ENCODE results near the gene PPP4R4. TPM values are rescaled to one million over a fixed set of nuclear protein-coding genes. Genes with fewer than 3 reads are reported as not detected.
"Not testable (repeated sequence)": the region's sequence is repeated elsewhere in the genome, so short reads cannot be mapped to it uniquely, and the experiment has no call there.

Gene PPP4R4
- total RNA-seq, 1 experiment from 2014 or later: 4.9 TPM

GRCh38 chr14:94139421-94139820 is 34.7 kb upstream of the PPP4R4 start:
- DNase-seq (ENCODE audit: low read depth, low spot score): no peak
- in situ Hi-C loops (cut with HindIII; ENCODE audit: low pct_unique_long_range_greater_than_20kb, low sequenced_read_pairs): no loop called here

DNA sequence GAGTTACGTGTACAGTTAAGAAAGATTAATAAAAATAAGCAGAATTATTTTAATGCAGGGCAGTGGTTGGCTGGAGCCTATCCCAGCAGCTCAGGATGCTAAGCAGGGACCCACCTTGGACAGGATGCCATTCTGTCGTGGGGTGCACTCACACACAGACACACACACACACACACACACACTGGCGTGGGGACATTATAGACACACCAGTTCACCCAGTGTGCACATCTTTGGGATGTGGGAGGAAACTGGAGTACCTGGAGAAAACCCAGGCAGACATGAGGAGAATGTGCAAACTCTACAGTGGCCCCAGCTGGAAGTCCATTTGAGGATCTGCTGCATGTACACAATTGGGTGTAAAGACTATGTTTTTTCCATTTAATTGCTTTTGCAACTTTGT is 31.9 kb upstream of the PPP4R4 start:
- in situ Hi-C loops (cut with HindIII; ENCODE audit: low pct_unique_long_range_greater_than_20kb, low sequenced_read_pairs): no loop called here
- DNase-seq (ENCODE audit: low read depth, low spot score): no peak

GRCh38 chr14:94142836-94143235 is 31.3 kb upstream of the PPP4R4 start:
- in situ Hi-C loops (cut with HindIII; ENCODE audit: low pct_unique_long_range_greater_than_20kb, low sequenced_read_pairs): no loop called here
- DNase-seq (ENCODE audit: low read depth, low spot score): no peak

DNA sequence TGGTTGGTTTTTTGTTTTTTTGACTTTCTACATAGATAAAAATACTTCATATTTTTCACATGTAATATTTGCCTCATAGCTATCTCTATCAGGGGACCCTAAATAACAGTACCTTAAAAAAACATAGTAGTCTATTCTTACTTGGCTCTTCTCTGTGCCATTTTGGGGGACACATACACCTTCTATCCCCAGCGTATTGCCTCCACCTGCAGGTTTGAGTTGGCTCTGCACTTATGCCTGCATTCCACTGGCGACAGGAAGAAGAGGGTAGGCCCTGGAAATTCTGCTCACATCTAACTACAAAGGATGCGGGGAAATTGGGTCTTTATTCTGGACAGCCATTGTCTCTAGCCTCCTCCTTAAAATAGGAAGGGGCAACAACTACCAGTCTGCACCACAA is 30.9 kb upstream of the PPP4R4 start:
- peak; percentile 37 for DNase-seq (ENCODE audit: low read depth, low spot score)
- in situ Hi-C loops (cut with HindIII; ENCODE audit: low pct_unique_long_range_greater_than_20kb, low sequenced_read_pairs): no loop called here

DNA sequence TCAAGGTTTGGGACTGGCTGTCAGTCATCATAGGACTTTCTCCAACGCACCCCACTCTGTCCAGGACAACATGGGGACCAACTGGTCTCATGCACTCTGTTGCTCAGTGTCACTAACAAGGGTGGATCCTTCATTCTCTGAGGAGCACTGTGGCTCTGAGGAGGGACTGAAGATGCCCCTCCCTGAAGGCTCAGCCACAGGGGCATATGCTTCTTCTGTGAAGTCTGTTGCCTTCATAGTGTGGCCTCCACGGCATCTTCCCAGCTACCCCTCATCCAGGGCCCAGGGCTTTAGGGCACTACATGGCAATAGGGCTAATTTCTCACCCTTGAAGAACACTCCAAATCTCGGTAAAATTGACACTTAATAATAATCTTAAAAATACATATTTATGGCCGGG is 30.4 kb upstream of the PPP4R4 start:
- in situ Hi-C loops (cut with HindIII; ENCODE audit: low pct_unique_long_range_greater_than_20kb, low sequenced_read_pairs): no loop called here
- DNase-seq (ENCODE audit: low read depth, low spot score): no peak

DNA sequence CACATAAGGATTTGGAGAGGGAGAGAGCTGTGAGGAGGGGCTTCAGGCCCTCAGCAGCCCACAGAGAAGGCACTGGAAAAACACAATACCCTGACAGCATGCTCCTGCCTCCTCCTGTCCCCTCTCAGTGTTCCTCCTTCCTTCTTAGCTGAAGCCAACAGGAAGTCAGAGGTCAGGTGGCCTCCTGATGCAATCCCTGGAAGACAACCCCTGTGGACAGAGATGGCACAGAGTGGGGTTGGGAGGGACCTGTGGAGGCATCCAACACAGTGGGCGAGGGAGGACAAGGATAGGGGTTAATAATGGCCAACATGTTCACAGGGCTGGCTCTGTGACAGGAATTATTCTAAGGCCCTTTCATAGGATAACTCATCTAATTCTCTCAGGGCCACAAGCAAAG is 29.4 kb upstream of the PPP4R4 start:
- in situ Hi-C loops (cut with HindIII; ENCODE audit: low pct_unique_long_range_greater_than_20kb, low sequenced_read_pairs): no loop called here

DNA sequence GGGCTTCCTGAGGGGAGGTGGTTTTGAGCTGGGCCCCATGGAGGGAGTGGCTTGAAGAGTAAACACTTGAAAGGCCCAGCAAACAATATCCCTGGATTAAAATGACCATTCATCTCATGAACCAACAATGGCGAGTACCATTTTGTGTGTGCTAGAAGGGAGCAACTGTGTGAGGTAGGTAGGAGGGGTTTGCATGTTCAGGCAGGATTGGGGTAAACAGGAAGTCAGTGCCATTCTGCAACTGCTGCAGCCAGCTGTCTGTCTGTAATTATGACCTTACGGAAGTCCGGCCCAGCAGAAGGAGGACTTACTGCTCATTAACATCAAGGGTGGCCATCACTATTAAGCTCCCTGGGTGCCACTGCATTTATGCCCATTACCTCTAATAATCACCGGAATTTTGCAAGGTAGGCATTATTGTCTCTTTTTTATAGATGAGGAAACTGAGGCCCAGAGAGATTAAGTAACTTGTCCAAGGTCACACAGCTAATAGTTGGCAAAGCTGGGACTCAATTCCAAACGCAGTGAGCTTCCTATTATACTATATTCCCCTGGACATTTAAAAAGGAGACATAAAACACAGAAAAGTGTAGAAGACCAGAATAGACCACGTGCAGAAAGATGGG is 28.1 kb upstream of the PPP4R4 start:
- DNase-seq (ENCODE audit: low read depth, low spot score): no peak
- in situ Hi-C loops (cut with HindIII; ENCODE audit: low pct_unique_long_range_greater_than_20kb, low sequenced_read_pairs): no loop called here

More for the DNA sequence above, 29.4 kb upstream of the PPP4R4 start:
- DNase-seq (ENCODE audit: low read depth, low spot score): peak; percentile 38

- no peak for DNase-seq (ENCODE audit: low read depth, low spot score)
- in situ Hi-C loops (cut with HindIII; ENCODE audit: low pct_unique_long_range_greater_than_20kb, low sequenced_read_pairs): no loop called here
Observed at GRCh38 chr14:94152676-94153075, 21.4 kb upstream of the PPP4R4 start.

DNA sequence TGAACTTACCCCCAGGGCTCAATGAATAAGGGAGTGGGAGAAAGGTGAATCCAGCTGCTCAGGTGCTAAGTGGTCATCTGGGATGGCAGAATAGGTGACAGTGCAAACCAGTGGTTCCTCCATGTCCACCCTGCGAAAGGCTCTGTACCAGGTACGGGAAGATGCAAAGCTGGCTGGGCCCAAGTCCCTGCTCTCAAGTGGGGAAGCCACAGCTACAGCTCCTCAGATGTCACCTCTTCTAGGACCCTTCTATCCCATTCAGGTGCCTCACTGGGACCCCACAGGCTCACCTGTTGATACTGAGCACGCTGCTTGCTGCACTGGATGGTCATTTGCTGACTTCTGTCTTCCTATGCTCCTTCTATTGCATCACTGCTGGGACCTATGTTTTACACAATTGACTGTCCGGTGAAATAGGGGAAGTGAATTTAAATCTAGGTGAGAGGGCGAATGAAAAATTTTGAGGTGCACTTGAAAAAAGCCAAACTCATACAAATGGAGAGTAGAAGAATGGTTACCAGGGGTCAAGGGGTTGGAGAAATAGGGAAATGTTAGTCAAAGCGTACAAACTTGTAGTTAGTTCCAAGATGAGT is 20.3 kb upstream of the PPP4R4 start:
- in situ Hi-C loops (cut with HindIII; ENCODE audit: low pct_unique_long_range_greater_than_20kb, low sequenced_read_pairs): no loop called here
- no peak for DNase-seq (ENCODE audit: low read depth, low spot score)

- DNase-seq (ENCODE audit: low read depth, low spot score); in situ Hi-C loops (cut with HindIII; ENCODE audit: low pct_unique_long_range_greater_than_20kb, low sequenced_read_pairs): not testable (repeated sequence)
Observed at GRCh38 chr14:94156143-94156542, 18.0 kb upstream of the PPP4R4 start.

GRCh38 chr14:94157197-94157596 is 16.9 kb upstream of the PPP4R4 start:
- no peak for DNase-seq (ENCODE audit: low read depth, low spot score)
- in situ Hi-C loops (cut with HindIII; ENCODE audit: low pct_unique_long_range_greater_than_20kb, low sequenced_read_pairs): no loop called here

- in situ Hi-C loops (cut with HindIII; ENCODE audit: low pct_unique_long_range_greater_than_20kb, low sequenced_read_pairs): no loop called here
- no peak for DNase-seq (ENCODE audit: low read depth, low spot score)
Observed at GRCh38 chr14:94158239-94158883, 15.8 kb upstream of the PPP4R4 start.

DNA sequence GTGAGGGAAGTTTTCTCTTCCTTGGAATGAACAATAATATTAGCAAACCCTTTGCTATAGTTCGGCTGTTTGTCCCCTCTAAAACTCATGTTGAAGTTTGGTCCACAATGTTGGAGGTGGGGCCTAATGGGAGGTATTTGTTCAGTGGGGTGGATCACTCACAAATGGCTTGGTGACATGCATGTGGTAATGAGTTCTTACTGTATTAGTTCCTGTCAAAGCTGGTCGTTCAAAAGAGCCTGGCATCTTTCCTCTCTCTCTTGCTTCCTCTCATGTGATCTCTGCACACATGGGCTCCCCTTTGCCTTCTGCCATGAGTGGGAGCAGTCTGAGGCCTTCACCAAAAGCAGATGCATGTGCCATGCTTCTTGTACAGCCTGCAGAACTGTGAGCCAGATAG is 13.1 kb upstream of the PPP4R4 start:
- in situ Hi-C loops (cut with HindIII; ENCODE audit: low pct_unique_long_range_greater_than_20kb, low sequenced_read_pairs): no loop called here
- DNase-seq (ENCODE audit: low read depth, low spot score): no peak

- in situ Hi-C loops (cut with HindIII; ENCODE audit: low pct_unique_long_range_greater_than_20kb, low sequenced_read_pairs): no loop called here
- DNase-seq (ENCODE audit: low read depth, low spot score): no peak
Observed at GRCh38 chr14:94161981-94162380, 12.1 kb upstream of the PPP4R4 start.

DNA sequence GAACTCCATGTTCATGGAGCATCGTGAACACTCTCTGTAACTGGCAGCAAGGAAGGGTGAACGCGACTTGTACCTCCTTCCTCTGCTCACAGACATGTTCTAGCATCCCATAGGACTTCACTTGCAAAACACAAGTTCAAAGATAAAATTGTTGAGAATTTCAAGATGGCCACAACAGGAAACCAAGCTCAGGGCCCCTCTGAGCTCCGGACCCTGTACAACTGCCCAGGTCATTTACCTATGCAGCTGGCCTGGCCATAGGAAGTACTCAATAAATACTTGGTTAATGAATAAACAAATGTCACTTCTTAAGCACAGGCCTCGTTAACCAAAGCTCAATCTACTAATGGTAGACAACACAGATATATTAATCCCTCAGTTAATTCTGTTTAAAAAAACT is 11.7 kb upstream of the PPP4R4 start:
- no peak for DNase-seq (ENCODE audit: low read depth, low spot score)
- in situ Hi-C loops (cut with HindIII; ENCODE audit: low pct_unique_long_range_greater_than_20kb, low sequenced_read_pairs): no loop called here

DNA sequence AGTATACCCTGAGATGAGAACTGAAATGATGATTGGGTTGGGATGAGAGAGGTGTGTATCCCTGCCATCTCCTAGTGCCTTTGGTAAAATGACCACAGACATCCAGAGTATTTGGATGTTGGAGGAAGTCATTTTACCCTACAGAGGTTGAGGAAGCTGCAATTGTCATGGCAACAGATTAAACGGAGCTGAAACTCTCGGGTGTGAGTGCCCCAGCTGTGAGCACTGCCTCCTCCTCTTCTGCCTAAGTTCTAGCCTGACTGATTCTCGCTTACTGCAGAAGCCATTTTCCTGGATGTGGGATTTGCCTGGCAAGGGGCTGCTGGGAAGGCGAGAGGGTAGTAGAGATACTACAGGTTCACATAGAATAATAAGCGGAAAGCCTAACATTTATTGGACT is 10.3 kb upstream of the PPP4R4 start:
- in situ Hi-C loops (cut with HindIII; ENCODE audit: low pct_unique_long_range_greater_than_20kb, low sequenced_read_pairs): no loop called here

GRCh38 chr14:94164685-94165431 is 9.3 kb upstream of the PPP4R4 start:
- in situ Hi-C loops (cut with HindIII; ENCODE audit: low pct_unique_long_range_greater_than_20kb, low sequenced_read_pairs): no loop called here
- no peak for DNase-seq (ENCODE audit: low read depth, low spot score)

More for the DNA sequence above, 10.3 kb upstream of the PPP4R4 start:
- DNase-seq (ENCODE audit: low read depth, low spot score): no peak

DNA sequence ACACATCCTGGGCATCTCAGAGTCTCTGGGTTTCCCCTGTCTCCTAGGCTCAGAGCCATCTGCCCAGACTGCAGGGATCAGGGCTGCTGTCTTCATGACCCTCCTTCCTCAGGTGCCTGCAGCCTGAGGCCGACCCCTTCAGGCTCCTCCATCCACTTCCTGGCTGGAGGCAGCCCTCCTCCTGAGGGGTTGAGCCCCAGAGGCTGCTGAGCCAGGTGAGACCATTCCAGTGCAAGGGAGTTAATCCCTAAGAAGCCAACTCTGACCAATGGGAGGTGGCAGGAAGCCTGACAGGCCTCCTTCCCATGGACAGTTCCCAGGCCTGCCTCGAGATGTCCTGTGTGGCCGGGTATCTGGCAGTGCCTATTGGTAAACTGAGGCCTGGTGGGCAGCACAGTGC is 8.4 kb upstream of the PPP4R4 start:
- in situ Hi-C loops (cut with HindIII; ENCODE audit: low pct_unique_long_range_greater_than_20kb, low sequenced_read_pairs): no loop called here
- no peak for DNase-seq (ENCODE audit: low read depth, low spot score)

Data from SK-MEL-5 (cell line).